HG02981 (cell line): ENCODE results near the gene CHID1.

Experiments used
- ATAC-seq: cut with Tn5 transposase; IDR thresholded peaks from one replicate; pipeline ENCODE4 v1.9.1; 2021; ENCODE audit warnings: mild to moderate bottlenecking, moderate library complexity; ENCODE audit not compliant: unreplicated experiment

The CHID1 gene

DNA sequence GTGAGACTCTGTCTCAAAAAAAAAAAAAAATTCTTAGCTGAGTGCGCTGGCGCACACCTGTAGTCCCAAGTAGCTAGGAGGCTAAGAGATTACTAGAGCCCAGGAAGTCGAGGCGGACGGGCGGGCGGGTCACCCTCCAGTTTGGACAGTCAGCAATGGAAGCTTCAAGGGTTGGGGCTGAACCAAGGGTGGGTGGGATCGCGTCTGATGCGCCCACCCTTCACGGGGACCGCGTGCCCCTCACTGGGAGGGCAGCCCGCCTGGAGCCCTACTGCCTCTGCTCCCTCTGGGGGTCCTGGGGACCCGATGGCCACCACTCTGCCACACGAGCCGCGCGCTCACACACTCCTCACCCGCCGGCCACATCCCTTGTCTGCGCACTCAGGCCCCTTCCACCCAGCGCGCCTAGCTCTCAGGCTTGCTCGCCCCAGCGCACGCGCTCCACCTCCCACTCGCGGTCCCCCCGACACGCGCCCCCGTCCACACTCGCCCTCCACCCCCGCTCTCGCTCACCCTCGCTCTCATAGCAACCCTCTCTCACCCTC, 494 bp downstream of the CHID1 start:
- ATAC-seq, result peak; percentile 16

DNA sequence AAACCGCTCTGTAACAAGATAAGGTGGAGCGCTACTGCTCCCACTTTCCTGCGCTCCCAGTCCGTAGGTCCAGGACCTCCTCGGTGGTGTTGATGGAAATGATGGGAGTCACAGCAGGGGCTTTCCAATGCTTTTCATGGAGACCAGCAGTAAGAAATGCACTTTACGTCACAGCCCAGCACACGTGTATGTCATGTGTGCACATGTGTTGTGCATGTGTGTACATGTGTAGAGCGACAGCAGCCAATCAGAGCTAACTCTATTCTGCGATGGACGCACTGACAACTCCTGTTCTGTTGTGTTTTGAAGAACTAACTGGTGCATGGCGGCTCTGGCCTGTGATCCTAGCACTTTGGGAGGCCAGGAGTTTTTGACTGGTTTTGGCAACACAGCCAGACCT, 1.2 kb downstream of the CHID1 start:
- no peak for ATAC-seq

GRCh38 chr11:908273-908672, 2.3 kb downstream of the CHID1 start:
- ATAC-seq, result no peak

DNA sequence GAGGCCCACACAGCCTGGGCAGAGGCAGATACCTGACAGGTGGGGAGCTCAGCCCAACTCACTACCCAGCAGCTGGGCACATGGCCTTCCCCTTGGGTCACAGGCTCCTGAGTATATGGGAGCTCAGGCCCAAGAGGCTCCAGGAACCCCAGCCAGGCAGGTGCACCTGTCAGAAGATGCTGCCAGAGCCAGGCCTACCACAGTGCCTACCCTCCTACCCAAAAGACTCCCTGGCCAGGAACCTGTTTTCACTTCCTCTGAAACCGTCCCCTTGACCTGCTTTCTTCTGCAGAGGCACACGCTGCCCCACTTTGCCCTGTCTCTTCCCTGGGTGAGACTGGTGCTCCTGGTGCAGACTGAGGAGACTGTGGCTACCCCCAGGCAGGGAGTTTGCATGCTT, 2.9 kb downstream of the CHID1 start:
- ATAC-seq, result no peak

- ATAC-seq, result no peak
These were observed 4.7 kb downstream of the CHID1 start for GRCh38 chr11:905952-906351.

DNA sequence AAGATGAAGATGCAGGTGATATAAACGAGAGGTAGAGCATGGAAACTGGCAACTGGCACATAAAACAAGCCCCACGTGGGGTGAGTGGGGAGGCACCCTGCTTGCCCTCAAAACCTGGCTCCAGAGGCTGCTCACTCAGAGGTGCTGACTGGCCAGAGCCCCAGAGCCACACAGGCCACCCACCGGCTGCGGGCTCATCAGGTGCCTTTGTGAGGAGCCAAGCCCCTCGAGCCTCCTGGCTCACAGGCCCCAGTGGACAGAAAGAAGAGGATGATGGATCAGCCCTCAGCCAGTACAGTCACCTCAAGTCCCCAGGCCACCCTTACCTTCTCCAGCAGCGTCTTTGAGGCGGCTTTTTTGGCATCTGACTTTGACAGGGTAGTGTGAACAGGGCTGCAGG, 6.2 kb downstream of the CHID1 start:
- no peak for ATAC-seq

DNA sequence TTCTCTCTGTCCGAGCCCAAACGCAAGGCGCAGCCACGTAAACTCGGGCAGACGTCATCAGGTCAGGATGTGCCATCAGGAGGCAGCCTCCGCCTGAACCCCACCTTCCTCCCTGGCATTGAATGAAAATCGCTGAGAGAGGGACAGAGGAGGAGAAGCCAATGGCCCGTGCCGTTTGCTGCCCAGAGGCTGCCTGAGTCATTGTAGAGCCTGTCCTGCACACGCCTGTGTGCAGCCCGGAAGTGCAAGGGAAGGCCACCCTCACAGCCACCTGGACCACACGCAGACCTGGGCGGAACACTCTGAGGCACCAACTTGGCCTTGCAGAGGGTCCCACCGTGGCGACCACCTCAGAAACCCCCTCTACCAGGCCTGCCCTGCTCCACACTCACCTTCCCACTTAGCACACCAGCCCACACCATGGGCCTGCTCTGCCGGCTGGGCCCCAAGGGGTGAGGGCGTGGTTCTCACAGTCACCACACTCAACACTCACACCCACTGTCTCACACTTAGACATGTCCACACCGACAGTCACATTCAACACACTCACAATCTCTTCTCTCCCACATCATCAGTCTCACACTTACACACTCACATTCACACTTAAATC, 9.1 kb downstream of the CHID1 start:
- ATAC-seq, result no peak

GRCh38 chr11:900545-900944, 10.1 kb downstream of the CHID1 start:
- no peak for ATAC-seq

DNA sequence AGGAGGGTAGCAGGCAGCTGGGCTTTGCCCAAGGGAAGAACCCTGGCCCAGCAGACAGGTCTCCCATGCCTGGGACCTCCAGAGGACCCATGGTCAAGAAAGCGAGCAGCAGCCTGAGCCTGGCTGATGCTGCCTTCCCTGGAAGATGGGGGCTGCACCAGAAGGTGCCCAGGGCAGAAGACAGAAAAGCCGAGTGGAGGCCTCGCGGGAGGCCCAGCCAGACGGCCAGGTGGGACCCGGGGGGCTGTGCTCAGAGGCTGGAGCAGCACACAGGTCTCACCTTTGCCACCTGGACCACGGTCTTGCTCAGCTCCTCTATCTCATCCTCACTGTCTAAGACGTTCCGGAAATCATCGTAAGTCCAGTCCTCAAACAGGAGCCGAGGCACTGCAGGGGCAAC, 10.9 kb downstream of the CHID1 start:
- ATAC-seq, result no peak

- ATAC-seq, result no peak
These were observed 11.9 kb downstream of the CHID1 start for GRCh38 chr11:898540-899190.

GRCh38 chr11:898143-898511, 12.5 kb downstream of the CHID1 start:
- ATAC-seq, result no peak

- no peak for ATAC-seq
These were observed 13.1 kb downstream of the CHID1 start for GRCh38 chr11:897253-898142.

DNA sequence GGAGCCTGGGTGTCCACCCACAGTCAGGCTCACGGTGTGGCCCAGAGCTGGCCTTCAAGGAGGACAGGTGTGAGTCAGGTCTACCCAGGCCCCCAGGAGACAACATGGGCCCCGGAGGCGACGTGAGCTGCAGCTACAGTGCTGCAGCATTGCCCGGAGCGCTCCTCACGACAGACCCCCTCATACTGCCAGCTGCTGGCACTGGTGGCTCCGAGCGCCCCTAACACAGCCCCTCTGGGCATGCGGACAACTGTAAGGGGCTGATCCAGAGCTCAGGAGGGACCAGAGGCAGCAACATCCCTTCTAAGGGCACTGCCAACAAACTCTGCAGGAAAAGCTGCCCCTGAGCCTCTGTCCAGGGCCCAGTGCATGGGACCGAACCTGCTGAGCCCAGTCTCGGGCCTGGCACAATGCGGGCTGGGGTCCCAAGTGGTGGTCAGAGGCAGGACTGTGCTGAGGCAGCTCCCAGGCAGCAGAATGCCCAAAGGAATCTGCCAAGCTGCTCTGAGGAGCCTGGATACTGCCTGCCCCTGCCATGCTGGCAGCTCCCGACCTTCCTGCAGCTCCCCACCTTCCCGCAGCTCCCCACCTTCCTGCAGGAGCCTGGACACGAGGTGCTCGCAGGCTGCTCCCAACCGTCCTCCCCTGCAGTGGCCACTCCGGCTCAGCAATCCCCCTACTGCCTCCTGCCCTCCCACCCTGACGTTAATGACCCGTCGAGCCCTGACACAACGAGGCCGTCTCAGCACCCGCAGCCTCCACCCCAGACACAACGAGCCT, 15.1 kb downstream of the CHID1 start:
- no peak for ATAC-seq

- ATAC-seq, result no peak
These were observed 15.9 kb downstream of the CHID1 start for GRCh38 chr11:894575-895201.

DNA sequence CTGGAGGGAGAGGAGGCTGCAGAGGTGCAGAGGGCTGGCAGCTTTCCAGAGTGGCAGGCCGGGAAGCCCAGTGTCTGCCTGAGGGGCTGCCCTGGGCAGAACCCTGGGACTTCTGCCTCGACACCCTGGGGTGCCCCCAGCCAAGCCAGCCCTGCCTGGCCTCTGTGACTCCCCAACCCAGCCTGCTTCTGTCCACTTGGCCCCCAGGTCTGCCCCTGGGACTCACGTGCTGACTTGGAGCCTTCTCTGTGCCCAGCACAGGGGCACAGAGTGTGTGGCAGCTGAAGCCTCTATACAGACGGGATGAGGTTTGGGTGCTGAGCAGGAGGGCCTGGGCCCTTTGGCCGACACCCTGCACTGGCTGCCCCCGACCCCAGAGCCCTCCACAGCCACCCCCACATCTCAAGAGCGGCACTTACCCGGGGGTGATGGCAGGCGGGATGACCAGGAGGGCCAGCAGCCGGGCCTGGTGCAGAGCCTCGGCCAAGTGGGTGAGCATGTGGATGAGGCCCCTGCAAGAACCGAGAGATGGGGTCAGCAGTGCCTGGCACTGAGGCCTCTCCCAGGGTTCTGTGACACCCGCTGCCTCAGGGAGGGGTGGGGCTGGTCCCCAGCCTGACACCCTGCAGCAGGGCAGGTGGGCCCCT, 17.5 kb downstream of the CHID1 start:
- no peak for ATAC-seq

- no peak for ATAC-seq
These were observed 19.6 kb downstream of the CHID1 start for GRCh38 chr11:890794-891540.

- ATAC-seq, result no peak
These were observed 20.7 kb downstream of the CHID1 start for GRCh38 chr11:889687-890475.

GRCh38 chr11:889257-889656, 21.4 kb downstream of the CHID1 start:
- no peak for ATAC-seq
